ENCODE results near the gene OR52M1.
"Not testable (repeated sequence)": the region's sequence is repeated elsewhere in the genome, so short reads cannot be mapped to it uniquely, and the experiment has no call there.

The OR52M1 gene

DNA sequence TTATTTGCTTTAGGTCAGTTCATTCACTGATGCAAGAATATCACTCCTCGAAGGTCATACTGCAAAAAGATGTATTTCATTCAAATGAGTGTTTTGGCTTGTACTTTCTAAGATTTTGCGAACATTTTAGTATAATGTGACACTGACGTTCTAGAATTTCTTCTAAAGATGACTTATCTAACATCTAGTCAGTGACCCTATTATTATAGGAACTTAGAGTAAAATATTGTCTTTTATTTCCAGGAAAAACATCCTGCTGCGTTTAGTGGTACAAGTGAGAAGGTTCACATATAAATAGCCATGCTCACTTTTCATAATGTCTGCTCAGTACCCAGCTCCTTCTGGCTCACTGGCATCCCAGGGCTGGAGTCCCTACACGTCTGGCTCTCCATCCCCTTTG is at the start of gene OR52M1:
Gene OR52M1 (plus strand): TSS at position 301 of the 400 bp plus-strand sequence. CDS start 0 bp downstream, at position 301.
- DNase-seq (ENCODE audit: low spot score) = no peak

DNA sequence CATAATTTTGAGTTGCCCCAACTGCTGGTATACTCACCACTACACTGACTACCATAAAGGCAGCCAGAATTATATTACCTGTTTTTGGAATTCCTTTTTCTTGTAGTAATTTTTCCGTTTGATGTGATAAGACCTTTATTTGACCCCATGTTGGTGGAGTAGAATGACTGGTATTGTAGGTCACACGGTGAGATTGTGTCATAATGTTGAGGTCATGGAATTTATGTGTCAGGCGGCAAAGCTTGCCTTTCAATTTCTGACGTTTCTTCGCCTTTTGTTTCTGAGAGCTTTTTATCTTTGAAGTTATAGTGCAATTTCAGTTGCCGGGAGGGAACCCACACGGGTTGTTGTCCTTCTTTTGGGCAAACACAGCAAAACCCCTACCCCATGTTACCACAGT is 49.5 kb upstream of the OR52M1 start:
- no peak for DNase-seq (ENCODE audit: low spot score)

DNA sequence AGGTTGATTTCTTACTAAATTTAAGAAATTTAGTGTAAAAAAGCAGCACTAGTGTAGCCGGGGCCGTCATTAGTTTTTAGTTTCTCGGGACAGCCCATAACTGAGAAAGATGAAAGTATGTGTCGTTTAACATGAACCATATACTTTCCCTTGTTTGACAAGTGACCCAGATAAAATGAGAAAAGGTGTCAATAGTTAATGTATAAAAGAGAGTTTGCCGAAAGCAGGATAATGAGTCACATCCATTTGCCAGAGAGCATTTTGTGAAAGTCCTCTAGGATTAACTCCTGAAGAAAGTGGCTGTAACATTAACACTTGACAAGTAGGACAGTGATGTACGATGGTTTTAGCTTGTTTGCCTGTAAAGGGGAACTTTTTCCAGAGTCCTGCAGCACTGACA is 49.0 kb upstream of the OR52M1 start:
- DNase-seq (ENCODE audit: low spot score) = no peak

- DNase-seq (ENCODE audit: low spot score) = no peak
Observed at GRCh38 chr11:4496557-4497248, 48.3 kb upstream of the OR52M1 start.

- no peak for DNase-seq (ENCODE audit: low spot score)
Observed at GRCh38 chr11:4508886-4509285, 36.1 kb upstream of the OR52M1 start.

GRCh38 chr11:4511282-4512245 is 33.4 kb upstream of the OR52M1 start:
- DNase-seq (ENCODE audit: low spot score) = no peak

- no peak for DNase-seq (ENCODE audit: low spot score)
Observed at GRCh38 chr11:4514196-4514595, 30.8 kb upstream of the OR52M1 start.

GRCh38 chr11:4522339-4522738 is 22.7 kb upstream of the OR52M1 start:
- no peak for DNase-seq (ENCODE audit: low spot score)

- no peak for DNase-seq (ENCODE audit: low spot score)
Observed at GRCh38 chr11:4522752-4523151, 22.2 kb upstream of the OR52M1 start.

DNA sequence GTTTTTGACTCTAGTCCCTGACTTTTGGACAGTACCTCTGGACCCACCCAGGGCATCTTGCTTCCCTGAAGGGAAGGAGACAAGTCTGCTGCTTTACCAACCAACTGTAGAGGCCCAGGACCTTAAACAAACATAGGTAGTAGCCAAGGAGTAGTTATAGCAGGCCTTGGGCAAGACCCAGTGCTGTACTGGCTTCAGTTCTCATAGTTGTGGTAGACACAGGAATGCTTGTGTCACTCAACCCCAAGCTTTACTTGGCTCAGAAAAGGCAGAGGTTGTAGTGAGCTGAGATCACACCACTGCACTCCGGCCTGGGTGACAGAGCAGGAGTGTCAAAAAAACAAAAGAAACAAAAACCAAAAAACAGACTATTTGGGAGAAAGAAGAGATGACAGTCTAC is 21.3 kb upstream of the OR52M1 start:
- DNase-seq (ENCODE audit: low spot score) = no peak

DNA sequence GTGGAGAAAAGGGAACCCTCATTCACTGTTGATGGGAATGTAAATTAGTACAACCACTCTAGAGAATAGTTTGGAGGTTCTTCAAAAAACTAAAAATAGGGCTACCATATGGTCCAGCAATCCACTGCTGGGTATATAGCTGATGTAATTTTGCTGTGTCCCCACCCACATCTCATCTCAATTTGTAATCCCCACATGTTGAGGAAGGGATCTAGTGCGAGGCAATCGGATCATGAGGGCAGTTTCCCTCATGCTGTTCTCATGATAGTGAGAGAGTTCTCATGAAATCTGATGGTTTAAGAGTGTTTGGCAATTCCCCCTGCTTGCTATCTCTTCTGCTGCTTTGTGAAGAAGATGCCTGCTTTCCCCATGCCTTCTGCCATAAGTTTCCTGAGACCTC is 17.1 kb upstream of the OR52M1 start:
- no peak for DNase-seq (ENCODE audit: low spot score)

DNA sequence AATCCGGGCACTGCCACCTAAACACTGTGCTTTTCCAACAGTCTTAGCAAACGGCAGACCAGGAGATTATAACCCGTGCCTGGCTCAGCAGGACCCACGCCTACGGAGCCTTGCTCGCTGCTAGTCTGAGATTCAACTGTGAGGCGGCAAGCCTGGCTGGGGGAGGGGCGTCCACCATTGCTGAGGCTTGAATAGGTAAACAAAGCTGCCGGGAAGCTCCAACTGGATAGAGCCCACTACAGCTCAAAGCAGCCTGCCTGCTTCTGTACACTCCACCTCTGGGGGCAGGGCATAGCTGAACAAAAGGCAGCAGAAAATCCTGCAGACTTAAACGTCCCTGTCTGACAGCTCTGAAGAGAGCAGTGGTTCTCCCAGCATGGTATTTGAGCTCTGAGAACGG is 13.3 kb upstream of the OR52M1 start:
- not testable (repeated sequence) for DNase-seq (ENCODE audit: low spot score)

GRCh38 chr11:4539603-4540219 is 5.3 kb upstream of the OR52M1 start:
- DNase-seq (ENCODE audit: low spot score) = peak; percentile 41

- no peak for DNase-seq (ENCODE audit: low spot score)
Observed at GRCh38 chr11:4541071-4541470, 3.9 kb upstream of the OR52M1 start.

DNA sequence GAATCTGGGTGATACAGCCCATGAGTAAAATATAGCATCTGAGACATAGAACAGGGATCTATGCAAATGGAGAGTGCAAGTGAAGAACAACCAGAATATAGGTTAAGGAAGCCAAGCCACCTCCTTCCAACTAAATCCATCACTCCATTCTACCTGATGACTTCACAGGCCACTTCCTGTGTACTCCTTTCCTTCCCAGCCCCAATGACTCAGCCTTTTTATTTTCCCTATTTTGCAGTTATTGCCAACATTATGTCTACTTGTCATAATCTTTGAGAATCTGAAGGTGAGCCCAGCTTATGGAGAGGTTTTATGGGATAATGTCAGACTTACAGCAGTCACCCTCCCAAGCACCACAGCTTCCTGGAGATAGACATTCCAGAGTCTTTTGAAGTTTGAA is 1.4 kb upstream of the OR52M1 start:
- DNase-seq (ENCODE audit: low spot score) = no peak

DNA sequence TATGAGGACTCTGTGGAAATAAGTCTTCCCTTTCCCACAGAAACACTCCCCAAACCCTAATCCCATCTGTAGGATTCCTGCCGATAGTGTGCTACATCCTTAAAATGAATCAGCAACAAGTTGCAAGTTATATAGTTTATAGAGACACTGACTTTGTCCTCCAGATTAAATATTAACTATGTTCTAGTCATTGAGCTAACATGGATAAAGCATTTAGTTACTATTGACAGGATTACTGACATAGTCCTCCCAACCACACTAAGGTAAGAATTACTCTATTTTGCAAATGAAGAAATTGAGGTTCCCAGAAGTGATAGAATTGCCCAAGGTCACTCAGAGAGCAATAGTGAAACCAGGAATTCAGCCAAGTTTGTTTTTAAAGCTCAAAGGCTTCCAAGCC is 1.9 kb downstream of the OR52M1 start:
- DNase-seq (ENCODE audit: low spot score) = no peak

- no peak for DNase-seq (ENCODE audit: low spot score)
Observed at GRCh38 chr11:4547416-4547815, 2.4 kb downstream of the OR52M1 start.

DNA sequence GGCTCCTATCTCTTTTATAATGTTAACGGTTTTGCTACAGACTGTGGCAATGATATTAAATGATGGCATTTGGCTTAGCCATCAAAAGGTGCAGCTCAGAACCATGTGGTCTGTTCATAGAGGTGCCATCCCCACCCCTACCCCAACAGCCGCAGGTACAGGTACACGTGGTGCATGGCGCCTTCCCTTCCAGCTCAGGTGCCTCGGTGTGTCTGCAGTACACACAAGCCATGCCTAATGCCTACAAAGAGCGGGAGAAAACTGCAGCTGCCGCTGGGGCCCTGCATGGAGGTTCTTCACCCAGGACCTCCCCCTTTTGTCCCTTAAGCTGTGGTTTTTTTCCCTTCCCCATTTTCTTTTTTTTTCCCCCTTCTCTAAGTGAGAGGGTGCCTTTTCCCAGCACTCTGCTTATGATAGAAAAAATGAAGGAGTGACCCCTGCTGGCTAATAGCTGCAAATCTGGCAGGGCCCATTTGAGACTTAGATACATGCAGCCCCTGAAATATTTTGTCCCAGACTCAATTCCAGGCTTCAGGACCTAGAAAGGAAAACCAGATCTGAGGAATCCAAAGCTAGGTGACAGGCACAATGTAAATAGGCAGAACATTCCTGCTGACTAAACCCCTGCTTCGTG is 6.5 kb downstream of the OR52M1 start:
- peak; percentile 4 for DNase-seq (ENCODE audit: low spot score)

DNA sequence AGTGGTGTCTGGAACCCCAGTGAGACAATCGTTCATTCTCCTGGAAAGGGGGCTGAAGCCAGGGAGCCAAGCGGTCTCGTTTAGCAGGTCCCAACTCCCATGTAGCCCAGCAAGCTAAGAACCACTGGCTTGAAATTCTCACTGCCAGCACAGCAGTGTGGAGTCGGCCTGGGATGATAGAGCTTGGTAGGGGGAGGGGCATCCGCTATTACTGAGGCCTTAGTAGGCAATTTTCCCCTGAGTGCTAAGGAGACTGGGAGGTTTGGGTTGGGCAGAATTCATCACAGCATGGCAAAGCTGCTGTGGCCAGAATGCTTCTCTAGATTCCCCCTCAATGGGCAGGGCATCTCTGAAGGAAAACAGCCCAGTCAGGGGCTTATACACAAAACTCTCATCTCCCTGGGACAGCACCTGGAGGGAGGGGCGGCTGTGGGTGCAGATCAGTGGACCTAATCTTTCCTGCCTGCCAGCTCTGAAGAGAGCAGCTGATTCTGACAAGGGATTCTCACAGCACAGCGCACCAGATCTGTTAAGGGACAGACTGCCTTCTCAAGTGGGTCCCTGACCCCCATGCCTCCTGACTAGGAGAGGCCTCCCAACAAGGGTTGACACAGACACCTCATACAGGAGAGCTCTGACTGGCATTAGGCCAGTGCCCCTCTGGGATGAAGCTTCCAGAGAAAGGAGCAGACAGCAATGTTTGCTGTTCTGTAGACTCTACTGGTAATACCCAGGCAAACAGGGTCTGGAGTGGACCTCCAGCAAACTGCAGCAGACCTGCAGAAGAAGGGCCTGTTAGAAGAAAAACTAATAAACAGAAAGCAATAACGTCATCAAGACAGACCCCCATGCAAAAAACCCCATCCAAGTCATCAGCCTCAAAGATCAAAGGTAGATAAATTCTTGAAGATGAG is 14.8 kb downstream of the OR52M1 start:
- no peak for DNase-seq (ENCODE audit: low spot score)

GRCh38 chr11:4560467-4560866 is 15.5 kb downstream of the OR52M1 start:
- no peak for DNase-seq (ENCODE audit: low spot score)

DNA sequence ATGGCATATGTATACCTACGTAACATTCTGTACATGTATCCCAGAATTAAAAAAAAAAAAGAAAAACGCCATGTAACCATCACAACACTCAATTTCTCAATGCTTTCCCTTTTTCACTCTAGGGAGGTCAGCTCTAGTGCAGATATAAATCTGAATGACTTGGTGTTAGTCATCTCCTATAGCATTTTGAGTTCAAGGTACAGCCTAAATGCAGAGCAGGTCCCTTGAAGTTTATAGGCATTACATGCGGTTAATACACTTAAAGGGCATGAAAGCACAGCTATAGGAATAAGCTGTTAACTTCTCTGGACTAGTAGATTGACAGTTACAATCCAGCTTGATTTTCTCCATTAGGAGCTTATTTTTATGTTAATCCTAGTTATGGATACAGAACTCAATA is 20.4 kb downstream of the OR52M1 start:
- DNase-seq (ENCODE audit: low spot score) = no peak
